ENCODE measurements around the gene EPHB6.

EPHB6 gene

GRCh38 chr7:142866361-142867096 is 11.7 kb downstream of the EPHB6 start:
- DNase-seq (ENCODE audit: low spot score), result peak; percentile 28

DNA sequence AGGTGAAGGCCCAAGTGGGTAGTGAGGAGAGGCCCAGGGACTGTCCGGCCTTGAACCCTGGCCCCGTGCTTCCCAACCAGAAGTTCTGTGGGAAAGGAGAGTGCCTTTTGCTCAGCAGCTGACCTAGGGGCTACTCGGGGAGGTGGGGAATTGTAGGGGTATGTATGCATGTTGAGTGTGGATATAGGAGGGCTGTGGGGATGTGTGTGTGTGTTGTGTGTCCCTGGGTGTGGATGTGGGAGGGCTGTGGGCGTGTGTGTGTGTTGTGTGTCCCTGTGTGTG is 12.2 kb downstream of the EPHB6 start:
- no peak for DNase-seq (ENCODE audit: low spot score)

DNA sequence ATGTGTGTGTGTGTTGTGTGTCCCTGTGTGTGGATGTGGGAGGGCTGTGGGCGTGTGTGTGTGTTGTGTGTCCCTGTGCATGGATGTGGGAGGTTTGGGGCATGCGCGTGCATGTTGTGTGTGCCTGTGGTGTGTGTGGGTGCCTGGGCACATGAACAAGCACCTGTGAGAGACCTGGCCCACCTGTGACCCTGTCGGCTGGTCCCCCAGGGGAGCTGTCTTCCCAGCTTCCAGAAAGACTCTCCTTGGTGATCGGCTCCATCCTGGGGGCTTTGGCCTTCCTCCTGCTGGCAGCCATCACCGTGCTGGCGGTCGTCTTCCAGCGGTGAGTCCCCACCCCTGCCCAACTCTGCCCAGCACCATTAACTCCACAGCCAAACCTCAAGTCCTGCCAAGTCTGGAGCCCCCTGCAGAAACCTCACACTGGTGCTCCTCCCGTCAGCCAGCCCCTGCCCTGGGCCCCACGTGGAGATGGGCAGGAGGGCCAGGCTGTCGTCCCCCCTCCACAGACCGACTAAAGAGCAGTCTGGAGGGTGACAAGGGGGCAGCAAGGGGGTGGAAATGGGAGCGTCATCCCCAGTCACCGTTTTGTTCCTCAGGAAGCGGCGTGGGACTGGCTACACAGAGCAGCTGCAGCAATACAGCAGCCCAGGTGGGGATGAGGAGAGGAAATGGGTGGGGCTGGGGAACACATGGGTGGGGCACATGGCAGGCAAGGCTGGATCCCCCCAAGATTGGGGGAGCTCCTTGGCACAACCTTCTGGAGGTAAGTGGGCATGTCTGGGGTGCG is 12.7 kb downstream of the EPHB6 start:
- DNase-seq (ENCODE audit: low spot score), result no peak

- DNase-seq (ENCODE audit: low spot score), result no peak
These were observed 13.5 kb downstream of the EPHB6 start for GRCh38 chr7:142868188-142868985.

DNA sequence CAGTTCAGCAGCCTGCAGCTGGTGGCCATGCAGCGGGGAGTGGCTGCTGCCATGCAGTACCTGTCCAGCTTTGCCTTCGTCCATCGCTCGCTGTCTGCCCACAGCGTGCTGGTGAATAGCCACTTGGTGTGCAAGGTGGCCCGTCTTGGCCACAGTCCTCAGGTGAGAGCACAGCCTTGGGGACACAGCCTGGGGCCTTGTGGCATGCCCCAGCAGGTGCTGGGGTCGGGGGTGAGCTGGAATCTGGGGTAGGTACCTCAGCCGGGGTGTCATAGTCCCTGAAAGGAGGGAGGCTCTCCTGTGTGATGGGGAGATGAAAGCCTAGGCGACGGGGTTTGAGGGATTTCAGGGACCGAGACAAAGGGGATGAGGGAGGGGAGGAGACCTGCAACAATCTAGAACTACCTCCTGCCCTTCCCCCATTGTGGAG is 14.1 kb downstream of the EPHB6 start:
- no peak for DNase-seq (ENCODE audit: low spot score)

DNA sequence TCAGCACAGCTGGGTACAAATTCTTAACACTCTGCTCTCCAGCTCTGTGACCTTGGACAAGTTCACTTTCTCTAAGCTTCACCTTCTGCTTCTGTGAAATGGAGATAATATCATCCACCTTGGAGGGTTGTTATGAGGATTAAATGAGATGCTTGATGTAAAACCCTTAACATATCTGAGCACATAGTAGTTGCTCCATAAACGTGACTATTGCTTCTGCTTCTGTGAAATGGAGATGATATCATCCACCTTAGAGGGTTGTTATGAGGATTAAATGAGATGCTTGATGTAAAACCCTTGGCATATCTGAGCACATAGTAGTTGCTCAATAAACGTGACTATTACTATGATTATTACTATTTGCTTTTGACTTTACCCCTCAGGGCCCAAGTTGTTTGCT is 14.6 kb downstream of the EPHB6 start:
- DNase-seq (ENCODE audit: low spot score), result no peak

- DNase-seq (ENCODE audit: low spot score), result no peak
These were observed 15.3 kb downstream of the EPHB6 start for GRCh38 chr7:142870147-142870559.

GRCh38 chr7:142870566-142871259 is 15.8 kb downstream of the EPHB6 start:
- DNase-seq (ENCODE audit: low spot score), result no peak

DNA sequence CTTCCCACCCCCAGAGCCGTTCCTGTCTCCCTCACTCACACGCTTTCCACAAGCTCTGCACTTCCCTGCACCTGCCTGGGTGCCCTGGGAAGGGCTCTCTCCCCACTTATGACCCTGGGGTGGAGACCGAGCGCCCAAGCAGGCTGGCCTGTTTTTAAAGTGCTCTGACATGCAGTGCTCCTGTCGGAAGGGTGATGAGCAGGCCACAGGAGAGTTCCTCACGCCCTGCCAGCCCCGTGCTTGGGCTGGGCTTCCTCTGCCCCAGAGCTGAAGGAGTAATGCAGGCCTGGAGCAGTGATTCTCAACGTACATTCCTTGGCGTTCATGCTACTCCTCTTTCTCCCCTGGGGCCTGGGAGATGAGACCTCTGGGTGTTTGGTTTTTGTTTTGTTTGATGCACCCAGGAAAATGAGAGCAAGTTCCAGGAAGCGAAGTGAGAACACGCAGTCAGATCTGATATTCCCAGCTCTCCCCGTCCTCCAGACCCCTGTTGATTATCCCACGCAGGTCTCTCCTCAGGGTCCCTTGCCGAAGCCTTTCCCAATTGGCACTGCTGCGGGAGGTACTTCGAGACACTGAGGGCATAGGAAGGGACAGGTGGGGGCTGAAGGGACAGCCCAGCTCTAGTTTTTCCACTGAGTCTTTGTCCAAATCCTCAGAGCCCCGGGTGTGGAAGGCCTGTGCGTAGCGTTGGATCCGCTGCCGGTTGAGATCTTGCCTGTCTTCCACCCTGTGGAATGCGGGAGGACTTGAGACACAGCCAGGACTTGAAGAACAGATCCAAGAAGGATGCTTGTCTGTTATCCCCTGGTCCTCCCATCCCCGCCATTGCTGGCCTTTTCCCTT is 16.6 kb downstream of the EPHB6 start:
- no peak for DNase-seq (ENCODE audit: low spot score)

GRCh38 chr7:142872106-142872675 is 17.3 kb downstream of the EPHB6 start:
- DNase-seq (ENCODE audit: low spot score), result no peak

DNA sequence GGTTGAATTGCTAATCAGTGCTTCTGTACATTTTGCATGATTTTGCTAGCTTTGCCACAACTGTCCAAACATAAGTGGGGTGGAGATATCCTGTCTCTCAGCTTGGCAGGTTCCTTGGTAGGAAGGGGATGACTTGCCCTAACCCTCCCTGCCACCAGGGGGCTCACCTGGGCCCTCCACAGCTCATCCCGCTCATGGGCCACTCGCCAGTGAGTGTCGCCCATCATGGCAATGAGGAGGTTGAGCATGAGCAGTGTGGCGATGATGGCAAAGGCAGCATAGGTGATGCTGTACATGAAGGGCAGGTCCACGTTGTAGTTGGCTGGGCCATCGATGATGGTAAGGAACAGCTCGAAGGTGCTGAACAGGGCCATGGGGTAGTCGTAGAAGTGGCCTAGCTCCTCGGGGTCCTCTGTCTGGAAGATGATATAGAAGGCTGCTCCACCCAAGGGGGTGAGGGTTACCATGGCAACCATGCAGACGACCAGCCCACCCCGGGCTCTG is 18.5 kb downstream of the EPHB6 start:
- DNase-seq (ENCODE audit: low spot score), result peak; percentile 14

GRCh38 chr7:142873871-142874270 is 19.0 kb downstream of the EPHB6 start:
- DNase-seq (ENCODE audit: low spot score), result no peak

GRCh38 chr7:142874409-142874808 is 19.5 kb downstream of the EPHB6 start:
- no peak for DNase-seq (ENCODE audit: low spot score)

DNA sequence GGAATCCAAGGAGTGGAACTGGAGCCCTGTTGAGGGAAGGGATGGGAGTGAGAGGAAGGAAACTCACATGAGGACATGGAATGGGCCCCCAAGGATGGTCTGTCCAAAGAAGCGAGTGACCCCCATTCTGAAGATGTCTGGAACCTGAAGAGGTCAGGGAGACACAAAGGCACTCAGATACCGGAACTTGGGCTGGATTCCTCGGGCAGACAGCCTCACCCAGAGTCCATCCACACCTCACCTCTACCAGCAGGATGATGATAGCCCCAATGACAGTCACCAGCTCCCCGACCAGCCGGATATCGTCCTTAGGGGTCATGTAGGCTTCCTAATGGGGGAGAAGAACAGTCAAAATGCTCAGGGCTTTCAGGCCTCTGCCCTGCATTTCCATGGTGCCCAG is 20.0 kb downstream of the EPHB6 start:
- DNase-seq (ENCODE audit: low spot score), result no peak

DNA sequence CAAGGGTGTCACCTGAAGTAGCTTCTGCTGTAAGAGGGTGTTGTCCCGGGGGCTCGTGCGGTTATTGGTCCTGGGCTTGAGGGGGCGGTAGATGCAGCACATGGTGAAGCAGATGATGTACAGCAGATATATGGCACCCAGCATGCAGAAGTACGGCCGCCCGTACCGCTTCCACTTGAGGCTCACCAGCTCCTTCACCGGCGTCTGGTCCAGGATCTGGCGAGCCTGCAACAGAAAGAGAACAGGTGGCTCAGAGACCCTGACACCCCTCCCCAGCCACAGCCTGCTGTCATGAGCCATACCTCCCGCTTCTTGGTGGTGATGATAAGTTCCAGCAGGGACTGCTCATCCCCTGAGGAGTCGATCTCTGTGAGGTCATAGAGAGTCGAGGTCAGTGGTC is 20.6 kb downstream of the EPHB6 start:
- DNase-seq (ENCODE audit: low spot score), result no peak

- no peak for DNase-seq (ENCODE audit: low spot score)
These were observed 21.5 kb downstream of the EPHB6 start for GRCh38 chr7:142876236-142876960.

- no peak for DNase-seq (ENCODE audit: low spot score)
These were observed 22.4 kb downstream of the EPHB6 start for GRCh38 chr7:142876991-142877910.

- no peak for DNase-seq (ENCODE audit: low spot score)
These were observed 23.4 kb downstream of the EPHB6 start for GRCh38 chr7:142878315-142878714.

DNA sequence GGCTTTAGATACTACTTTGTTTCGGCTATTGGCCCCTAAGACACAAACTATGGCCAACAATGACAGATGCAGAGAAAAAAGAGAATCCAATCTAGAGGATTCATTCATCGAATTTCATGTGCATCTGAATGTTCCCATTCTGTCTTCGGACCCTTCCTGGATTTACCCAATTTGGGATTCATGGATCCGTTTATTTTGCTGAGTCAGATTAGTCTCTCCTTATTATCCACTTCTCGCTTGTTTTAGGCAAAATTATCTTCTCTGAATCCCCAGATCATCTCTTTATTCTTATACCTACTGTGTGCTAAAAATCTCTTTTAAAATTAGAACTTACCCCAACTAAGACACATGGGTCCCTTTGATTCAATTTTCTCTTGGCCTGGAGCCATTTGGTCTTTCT is 24.2 kb downstream of the EPHB6 start:
- no peak for DNase-seq (ENCODE audit: low spot score)

All from CD4-positive, alpha-beta T cell treated with Interleukin-2 at 100 ng/mL for 4 hours (primary cell).